Hippocampal formation (tissue), 2 donors: ENCODE results near the gene HSPH1.

Source experiments
- DNase-seq, 2 donors: peaks; one replicate each; lab custom pipeline; 2025; lab: John Stamatoyannopoulos, UW

Gene HSPH1

DNA sequence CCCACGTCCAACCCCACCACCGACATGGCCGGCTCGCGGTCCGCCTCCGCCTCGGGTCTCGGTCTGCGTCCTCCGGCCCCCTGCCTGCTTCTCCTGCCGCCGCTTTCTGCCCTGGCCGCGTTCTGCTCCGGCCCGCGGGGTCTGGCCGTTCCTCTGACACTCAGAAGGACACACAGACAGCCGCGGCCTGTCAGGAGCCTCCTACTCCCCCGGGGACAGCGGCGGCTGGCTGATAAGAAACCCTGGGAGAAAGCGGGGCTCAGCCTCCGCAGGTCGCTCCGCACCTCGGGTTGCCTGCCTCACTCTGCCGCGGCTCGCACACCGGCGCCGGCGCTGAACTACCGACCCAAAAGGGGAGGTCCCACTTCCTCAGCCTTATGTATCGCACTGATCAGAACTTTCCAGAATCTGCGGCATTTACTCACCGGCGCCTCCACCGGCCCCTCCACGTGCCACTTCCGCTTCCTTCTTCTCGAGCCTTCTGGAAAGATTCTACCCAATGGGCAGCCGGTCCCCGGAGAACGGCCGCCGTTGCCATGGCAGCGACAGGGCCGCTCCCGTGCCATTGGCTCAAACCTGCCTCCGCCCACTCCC is at the start of gene HSPH1:
TSS of gene HSPH1 (minus strand) at position 348 of the 594 bp plus-strand sequence. CDS start at position 26, 322 bp downstream.
- DNase-seq = peak; percentile 94 to 99

GRCh38 chr13:31209841-31210210 is 48.1 kb upstream of the HSPH1 start:
- no peak for DNase-seq

- peak; percentile 17 to 50 for DNase-seq
These were observed 47.6 kb upstream of the HSPH1 start for GRCh38 chr13:31209172-31209840.

DNA sequence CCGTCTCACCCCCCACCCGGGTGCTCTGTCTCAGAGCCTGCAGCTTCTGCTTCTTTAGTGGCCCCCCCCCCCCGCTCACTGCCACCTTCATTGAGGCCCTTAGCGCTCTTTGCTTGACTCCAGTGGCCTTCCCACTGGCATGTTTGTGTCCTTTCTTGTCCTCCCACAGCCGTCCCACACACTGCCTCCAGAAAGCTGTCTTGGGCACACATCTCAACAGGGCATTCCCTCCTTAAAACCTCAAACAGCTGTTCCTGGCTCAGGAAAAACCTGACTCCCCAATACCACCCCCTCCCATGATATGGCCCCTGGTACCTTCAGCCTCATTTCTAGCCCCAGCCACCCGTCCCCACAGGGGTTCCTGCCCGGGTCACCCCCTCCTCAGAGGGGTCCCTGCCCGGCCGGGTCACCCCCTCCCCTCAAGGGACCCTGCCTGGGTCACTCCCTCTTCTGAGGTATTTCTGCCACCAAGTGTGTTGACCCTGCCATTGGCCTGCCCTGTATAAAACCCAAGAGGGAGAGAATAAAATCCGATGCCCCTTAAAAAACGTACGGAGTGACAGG is 46.9 kb upstream of the HSPH1 start:
- no peak for DNase-seq

GRCh38 chr13:31207661-31208552 is 46.2 kb upstream of the HSPH1 start:
- DNase-seq = no peak

GRCh38 chr13:31204592-31204991 is 42.9 kb upstream of the HSPH1 start:
- DNase-seq = no peak

GRCh38 chr13:31201341-31202031 is 39.8 kb upstream of the HSPH1 start:
- DNase-seq = no peak

DNA sequence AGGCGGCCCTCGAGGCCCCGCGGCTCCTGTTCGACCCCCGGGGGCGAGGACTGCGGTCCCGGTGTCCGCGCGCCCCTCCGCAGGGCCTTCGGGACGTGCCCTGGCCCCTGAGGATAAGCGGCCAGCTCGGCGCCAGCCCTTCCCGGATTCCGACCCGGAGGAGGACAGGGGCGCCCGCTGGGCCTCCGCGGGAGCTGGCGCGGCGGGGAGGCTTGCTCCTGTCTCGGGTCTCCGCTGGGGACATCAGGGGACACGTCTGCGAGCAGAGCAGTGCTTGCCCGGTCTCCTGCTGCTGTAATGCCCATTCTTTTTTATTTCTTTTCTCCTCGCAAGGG is 38.9 kb upstream of the HSPH1 start:
- peak in 1 of 2 donors; percentile 31 for DNase-seq

GRCh38 chr13:31199849-31200636 is 38.3 kb upstream of the HSPH1 start, which contains the start of gene B3GLCT:
TSS of gene B3GLCT (plus strand) at chr13:31199975. CDS start at chr13:31200085, 110 bp downstream.
- DNase-seq = peak; percentile 66 to 71

DNA sequence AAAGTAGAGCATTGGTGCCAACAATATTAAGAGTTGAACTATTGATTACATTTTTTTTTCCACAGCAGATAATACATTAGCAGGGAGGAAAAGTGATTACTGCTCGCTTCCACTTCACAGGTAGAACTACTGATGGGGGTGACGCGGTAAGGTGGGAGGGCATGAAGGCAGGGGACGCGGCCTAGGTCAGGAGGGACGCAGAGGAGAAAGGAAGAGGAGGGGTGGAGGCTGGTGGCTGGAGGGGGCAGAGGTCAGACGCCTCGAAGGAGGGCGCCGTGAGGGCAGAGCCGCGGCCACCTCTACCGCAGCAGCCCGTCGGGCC is 37.8 kb upstream of the HSPH1 start:
- no peak for DNase-seq

DNA sequence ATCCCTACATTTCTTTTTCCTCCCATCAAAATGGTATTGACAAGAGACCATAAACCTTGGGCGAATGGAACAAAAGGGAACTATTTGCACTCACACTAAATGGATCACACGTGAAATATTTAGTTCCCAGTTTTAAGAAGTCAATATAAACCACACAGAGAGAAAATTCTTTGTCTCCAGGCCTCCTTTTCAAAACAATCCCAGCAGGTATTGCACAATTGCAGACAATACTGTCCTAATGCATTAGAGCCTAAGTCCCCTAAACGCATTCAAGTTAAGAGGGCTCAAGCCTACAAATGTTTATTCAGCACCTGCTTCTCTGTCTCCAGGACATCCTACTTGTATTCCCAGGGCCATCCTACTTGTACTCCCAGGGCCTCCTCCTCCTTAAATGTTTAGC is 36.8 kb upstream of the HSPH1 start:
- DNase-seq = no peak

- DNase-seq = no peak
These were observed 35.3 kb upstream of the HSPH1 start for GRCh38 chr13:31196992-31197391.

DNA sequence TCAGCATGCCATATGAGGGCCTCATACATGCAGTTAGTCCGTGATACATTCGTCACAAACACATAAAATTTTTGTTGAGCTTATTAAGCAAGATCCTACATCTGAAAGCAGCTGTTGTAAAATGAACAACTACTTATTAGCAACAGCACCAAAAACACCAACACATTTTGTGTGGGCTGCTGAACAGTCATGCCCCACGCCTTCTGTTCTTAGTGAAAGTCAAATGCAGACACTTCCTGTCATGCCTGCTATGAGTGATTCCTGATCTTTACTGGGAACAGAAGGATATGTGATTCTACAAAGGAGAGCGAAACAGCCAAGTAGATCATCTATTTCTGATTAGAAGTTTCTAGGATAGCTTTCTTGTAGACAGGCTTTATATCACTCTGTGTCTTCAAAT is 33.9 kb upstream of the HSPH1 start:
- no peak for DNase-seq

DNA sequence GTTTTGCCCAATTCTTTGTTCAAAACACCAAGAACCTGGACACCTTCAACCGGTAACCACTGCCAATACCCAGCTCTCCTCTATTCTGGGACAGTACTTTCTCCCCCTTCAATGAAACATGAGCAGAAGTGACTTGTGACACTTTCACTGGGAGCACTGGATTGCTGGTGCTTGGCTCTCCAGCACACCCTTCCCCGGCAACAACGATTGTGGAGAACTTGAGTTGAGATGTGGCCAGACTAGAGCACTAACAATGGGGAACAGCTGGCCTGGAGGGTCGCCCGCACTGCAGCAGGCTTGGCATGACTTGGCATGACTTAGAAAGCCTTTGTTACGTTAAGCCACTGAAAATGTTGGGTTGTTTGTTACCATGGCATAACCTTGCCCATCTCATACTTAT is 30.6 kb upstream of the HSPH1 start:
- DNase-seq = peak; percentile 69 to 80

GRCh38 chr13:31191748-31192147 is 30.0 kb upstream of the HSPH1 start:
- no peak for DNase-seq

GRCh38 chr13:31184981-31185645 is 23.4 kb upstream of the HSPH1 start:
- DNase-seq = no peak

DNA sequence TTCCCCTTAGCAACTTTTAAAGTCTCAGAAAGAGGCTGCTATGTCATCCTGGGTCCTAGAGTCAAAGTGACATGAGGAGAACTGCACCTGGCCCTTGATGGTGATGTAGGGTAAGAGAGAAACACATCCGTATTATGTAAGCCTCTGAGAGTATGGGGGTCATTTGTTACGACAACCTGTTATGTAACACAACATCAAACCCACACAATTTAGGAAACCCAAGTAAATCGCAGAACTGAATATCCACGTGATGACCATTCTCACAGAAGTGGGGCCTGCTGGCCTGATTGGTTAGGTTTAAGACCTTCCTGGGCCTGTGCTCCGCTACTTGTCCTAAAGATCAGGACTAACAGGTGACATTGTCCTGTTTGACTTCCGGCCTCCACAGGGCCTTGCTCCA is 22.7 kb upstream of the HSPH1 start:
- DNase-seq = no peak

DNA sequence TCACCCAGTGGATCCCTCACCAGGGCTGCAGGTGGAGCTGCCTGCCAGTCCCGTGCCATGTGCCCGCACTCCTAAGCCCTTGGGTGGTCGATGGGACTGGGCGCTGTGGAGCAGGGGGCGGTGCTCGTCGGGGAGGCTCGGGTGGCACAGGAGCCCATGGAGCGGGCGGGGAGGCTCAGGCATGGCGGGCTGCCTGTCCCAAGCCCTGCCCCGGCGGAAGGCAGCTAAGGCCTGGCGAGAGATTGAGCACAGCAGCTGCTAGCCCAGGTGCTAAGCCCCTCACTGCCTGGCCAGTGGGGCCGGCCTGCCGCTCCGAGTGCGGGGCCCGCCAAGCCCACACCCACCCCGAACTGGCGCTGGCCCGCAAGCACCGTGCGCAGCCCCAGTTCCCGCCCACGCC is 21.3 kb upstream of the HSPH1 start:
- no peak for DNase-seq

DNA sequence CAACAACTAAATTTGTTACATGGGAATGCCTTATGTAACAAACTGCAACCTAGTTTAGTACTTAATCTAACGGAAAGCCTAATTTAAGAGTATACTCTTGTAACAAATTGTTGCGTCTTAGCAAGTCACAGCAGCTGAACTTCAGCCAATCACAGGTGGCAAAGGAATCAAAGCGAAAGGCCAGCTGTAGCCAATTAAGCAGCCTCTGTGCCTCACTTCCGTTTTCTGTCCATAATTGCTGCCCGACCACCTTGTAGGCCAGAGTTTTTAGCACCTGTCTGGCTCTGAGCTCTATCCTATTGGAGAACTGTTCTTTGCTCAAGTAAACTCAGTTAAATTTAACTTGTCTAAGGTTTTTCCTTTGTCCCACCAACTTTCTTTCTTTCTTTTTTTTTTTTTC is 18.1 kb upstream of the HSPH1 start:
- DNase-seq = no peak

DNA sequence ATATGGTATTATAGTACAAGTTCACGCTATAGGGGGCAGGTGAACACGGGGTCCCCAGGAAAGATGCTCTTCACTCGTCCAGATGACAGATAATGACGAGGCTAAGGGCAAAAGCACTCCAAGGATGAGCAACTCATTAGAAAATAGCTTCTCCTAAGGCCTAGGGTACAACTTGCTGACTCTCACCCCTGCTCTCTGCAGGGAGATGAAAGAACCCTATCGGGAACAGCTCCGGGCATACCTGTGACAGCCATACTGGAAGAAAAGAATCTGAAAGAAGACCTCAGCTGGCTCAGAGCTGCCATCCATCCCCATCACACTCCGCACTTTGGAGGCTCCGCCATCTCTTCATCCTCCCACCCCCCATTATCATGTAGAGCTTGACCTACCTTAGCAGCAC is 17.5 kb upstream of the HSPH1 start:
- DNase-seq = no peak
